ENCODE measurements around the gene IRF4. TPM values are rescaled to one million over a fixed set of nuclear protein-coding genes. Genes with fewer than 3 reads are reported as not detected.

Gene IRF4
- total and polyA plus RNA-seq, 2 experiments from 2014 or later, result 1.3 to 1.9 TPM

DNA sequence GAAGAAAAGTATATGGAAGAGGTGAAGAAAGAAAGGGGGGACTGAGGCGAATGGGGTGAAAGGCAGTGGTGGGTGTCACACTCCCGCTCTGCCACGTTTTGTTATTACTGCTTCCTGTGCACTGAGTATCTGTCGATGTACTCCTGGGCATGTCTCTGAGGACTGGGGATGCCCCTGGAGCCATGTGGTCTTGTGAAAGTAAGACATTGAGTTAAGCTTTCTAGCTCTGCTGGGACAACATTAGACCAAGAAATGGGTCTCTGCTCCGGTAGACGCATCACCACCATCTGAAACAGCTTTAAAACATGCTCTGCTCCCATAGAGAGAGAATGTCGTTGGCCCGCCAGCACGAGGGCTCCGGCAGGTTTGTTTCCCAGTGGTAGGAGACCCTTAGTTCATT is 40.0 kb downstream of the IRF4 start:
- Mint-ChIP-seq H3K27ac (no peak overlapping the region), H3K36me3 (ENCODE audit: low read depth) (peaks cover 2% of the 10 kb centered on the region; the same call in 1 of the 3 replicates), H3K4me1 (no peaks in the 10 kb centered on the region), H3K4me3 (no peak overlapping the region), H3K27me3 (ENCODE audit: insufficient read depth, low read depth, poor library complexity) (peaks cover 6% of the 10 kb centered on the region), H3K9me3 (peaks cover 12% of the 10 kb centered on the region)
- Histone ChIP-seq H3K4me3 (no peak overlapping the region), H3K27me3 (ENCODE audit: insufficient read depth) (no peaks in the 10 kb centered on the region), H3K36me3 (ENCODE audit: insufficient read depth) (no peaks in the 10 kb centered on the region), H3K27ac (ENCODE audit: low read depth) (no peak overlapping the region), H3K9me2 (ENCODE audit: insufficient read depth) (no peaks in the 10 kb centered on the region), H3K4me1 (ENCODE audit: insufficient read depth) (no peaks in the 10 kb centered on the region), H4K20me1 (replicated peaks; ENCODE audit: insufficient read depth) (no peaks in the 10 kb centered on the region), H3K4me2 (no peak overlapping the region), H3F3A (replicated peaks; ENCODE audit: low read depth) (no peaks in the 10 kb centered on the region), H2AFZ (no peak overlapping the region), H3K79me2 (replicated peaks; ENCODE audit: insufficient read depth) (no peaks in the 10 kb centered on the region)
- ATAC-seq (no peak), DNase-seq (ENCODE audit: low spot score) (no peak)
- TF ChIP-seq, protein P1, sequence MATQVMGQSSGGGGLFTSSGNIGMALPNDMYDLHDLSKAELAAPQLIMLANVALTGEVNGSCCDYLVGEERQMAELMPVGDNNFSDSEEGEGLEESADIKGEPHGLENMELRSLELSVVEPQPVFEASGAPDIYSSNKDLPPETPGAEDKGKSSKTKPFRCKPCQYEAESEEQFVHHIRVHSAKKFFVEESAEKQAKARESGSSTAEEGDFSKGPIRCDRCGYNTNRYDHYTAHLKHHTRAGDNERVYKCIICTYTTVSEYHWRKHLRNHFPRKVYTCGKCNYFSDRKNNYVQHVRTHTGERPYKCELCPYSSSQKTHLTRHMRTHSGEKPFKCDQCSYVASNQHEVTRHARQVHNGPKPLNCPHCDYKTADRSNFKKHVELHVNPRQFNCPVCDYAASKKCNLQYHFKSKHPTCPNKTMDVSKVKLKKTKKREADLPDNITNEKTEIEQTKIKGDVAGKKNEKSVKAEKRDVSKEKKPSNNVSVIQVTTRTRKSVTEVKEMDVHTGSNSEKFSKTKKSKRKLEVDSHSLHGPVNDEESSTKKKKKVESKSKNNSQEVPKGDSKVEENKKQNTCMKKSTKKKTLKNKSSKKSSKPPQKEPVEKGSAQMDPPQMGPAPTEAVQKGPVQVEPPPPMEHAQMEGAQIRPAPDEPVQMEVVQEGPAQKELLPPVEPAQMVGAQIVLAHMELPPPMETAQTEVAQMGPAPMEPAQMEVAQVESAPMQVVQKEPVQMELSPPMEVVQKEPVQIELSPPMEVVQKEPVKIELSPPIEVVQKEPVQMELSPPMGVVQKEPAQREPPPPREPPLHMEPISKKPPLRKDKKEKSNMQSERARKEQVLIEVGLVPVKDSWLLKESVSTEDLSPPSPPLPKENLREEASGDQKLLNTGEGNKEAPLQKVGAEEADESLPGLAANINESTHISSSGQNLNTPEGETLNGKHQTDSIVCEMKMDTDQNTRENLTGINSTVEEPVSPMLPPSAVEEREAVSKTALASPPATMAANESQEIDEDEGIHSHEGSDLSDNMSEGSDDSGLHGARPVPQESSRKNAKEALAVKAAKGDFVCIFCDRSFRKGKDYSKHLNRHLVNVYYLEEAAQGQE (IDR thresholded peaks at IDR 0.05; ENCODE audit: unreplicated experiment), result no peak

DNA sequence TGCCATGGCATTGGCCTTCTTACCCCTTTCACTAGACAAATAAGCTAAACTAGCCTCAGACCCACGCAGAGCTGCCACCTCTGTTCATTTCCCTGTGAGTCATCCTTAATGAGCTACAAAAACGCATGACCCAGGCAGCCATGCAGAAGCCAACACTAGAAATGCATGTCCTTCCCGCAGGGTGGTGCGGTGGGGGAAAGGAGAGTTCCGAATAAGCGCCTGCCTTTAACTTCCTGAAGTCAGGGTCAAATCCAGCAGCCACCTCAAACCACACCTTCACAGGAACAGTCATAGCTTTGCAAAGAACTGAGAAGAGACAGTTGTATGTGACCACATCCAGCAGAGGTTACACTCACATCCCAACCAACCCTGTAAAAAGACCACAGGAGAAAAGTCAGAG is 40.4 kb downstream of the IRF4 start:
- Mint-ChIP-seq H3K27me3 (ENCODE audit: insufficient read depth, low read depth, poor library complexity) (peaks cover 6% of the 10 kb centered on the region), H3K36me3 (ENCODE audit: low read depth) (peaks cover 1% of the 10 kb centered on the region; the same call in 1 of the 3 replicates), H3K9me3 (peaks cover 11% of the 10 kb centered on the region), H3K27ac (no peak overlapping the region; the same call in 1 of the 2 replicates), H3K4me1 (no peaks in the 10 kb centered on the region), H3K4me3 (no peak overlapping the region)
- Histone ChIP-seq H3K27me3 (ENCODE audit: insufficient read depth) (no peaks in the 10 kb centered on the region), H4K20me1 (replicated peaks; ENCODE audit: insufficient read depth) (no peaks in the 10 kb centered on the region), H3K27ac (ENCODE audit: low read depth) (no peak overlapping the region), H3K4me1 (ENCODE audit: insufficient read depth) (no peaks in the 10 kb centered on the region), H3F3A (replicated peaks; ENCODE audit: low read depth) (no peaks in the 10 kb centered on the region), H3K36me3 (ENCODE audit: insufficient read depth) (no peaks in the 10 kb centered on the region), H3K4me2 (no peak overlapping the region), H3K79me2 (replicated peaks; ENCODE audit: insufficient read depth) (no peaks in the 10 kb centered on the region), H3K9me2 (ENCODE audit: insufficient read depth) (no peaks in the 10 kb centered on the region), H2AFZ (no peak overlapping the region), H3K4me3 (no peak overlapping the region)
- DNase-seq (ENCODE audit: low spot score) (no peak), ATAC-seq (no peak)
- TF ChIP-seq, protein P2, sequence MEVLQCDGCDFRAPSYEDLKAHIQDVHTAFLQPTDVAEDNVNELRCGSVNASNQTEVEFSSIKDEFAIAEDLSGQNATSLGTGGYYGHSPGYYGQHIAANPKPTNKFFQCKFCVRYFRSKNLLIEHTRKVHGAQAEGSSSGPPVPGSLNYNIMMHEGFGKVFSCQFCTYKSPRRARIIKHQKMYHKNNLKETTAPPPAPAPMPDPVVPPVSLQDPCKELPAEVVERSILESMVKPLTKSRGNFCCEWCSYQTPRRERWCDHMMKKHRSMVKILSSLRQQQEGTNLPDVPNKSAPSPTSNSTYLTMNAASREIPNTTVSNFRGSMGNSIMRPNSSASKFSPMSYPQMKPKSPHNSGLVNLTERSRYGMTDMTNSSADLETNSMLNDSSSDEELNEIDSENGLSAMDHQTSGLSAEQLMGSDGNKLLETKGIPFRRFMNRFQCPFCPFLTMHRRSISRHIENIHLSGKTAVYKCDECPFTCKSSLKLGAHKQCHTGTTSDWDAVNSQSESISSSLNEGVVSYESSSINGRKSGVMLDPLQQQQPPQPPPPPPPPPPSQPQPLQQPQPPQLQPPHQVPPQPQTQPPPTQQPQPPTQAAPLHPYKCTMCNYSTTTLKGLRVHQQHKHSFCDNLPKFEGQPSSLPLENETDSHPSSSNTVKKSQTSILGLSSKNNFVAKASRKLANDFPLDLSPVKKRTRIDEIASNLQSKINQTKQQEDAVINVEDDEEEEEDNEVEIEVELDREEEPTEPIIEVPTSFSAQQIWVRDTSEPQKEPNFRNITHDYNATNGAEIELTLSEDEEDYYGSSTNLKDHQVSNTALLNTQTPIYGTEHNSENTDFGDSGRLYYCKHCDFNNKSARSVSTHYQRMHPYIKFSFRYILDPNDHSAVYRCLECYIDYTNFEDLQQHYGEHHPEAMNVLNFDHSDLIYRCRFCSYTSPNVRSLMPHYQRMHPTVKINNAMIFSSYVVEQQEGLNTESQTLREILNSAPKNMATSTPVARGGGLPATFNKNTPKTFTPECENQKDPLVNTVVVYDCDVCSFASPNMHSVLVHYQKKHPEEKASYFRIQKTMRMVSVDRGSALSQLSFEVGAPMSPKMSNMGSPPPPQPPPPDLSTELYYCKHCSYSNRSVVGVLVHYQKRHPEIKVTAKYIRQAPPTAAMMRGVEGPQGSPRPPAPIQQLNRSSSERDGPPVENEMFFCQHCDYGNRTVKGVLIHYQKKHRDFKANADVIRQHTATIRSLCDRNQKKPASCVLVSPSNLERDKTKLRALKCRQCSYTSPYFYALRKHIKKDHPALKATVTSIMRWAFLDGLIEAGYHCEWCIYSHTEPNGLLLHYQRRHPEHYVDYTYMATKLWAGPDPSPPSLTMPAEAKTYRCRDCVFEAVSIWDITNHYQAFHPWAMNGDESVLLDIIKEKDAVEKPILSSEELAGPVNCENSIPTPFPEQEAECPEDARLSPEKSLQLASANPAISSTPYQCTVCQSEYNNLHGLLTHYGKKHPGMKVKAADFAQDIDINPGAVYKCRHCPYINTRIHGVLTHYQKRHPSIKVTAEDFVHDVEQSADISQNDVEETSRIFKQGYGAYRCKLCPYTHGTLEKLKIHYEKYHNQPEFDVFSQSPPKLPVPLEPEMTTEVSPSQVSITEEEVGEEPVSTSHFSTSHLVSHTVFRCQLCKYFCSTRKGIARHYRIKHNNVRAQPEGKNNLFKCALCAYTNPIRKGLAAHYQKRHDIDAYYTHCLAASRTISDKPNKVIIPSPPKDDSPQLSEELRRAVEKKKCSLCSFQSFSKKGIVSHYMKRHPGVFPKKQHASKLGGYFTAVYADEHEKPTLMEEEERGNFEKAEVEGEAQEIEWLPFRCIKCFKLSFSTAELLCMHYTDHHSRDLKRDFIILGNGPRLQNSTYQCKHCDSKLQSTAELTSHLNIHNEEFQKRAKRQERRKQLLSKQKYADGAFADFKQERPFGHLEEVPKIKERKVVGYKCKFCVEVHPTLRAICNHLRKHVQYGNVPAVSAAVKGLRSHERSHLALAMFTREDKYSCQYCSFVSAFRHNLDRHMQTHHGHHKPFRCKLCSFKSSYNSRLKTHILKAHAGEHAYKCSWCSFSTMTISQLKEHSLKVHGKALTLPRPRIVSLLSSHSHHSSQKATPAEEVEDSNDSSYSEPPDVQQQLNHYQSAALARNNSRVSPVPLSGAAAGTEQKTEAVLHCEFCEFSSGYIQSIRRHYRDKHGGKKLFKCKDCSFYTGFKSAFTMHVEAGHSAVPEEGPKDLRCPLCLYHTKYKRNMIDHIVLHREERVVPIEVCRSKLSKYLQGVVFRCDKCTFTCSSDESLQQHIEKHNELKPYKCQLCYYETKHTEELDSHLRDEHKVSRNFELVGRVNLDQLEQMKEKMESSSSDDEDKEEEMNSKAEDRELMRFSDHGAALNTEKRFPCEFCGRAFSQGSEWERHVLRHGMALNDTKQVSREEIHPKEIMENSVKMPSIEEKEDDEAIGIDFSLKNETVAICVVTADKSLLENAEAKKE (CRISPR knock-in tag; IDR thresholded peaks at IDR 0.05), result no peak
- TF ChIP-seq, protein P1 (IDR thresholded peaks at IDR 0.05; ENCODE audit: unreplicated experiment), result no peak
- TF ChIP-seq EZH2 (IDR thresholded peaks at IDR 0.05; ENCODE audit: low read depth, unreplicated experiment) (no peak), ZNF331 (CRISPR knock-in tag; IDR thresholded peaks at IDR 0.05; ENCODE audit: low read depth) (no peak)
- TF ChIP-seq, protein P3, sequence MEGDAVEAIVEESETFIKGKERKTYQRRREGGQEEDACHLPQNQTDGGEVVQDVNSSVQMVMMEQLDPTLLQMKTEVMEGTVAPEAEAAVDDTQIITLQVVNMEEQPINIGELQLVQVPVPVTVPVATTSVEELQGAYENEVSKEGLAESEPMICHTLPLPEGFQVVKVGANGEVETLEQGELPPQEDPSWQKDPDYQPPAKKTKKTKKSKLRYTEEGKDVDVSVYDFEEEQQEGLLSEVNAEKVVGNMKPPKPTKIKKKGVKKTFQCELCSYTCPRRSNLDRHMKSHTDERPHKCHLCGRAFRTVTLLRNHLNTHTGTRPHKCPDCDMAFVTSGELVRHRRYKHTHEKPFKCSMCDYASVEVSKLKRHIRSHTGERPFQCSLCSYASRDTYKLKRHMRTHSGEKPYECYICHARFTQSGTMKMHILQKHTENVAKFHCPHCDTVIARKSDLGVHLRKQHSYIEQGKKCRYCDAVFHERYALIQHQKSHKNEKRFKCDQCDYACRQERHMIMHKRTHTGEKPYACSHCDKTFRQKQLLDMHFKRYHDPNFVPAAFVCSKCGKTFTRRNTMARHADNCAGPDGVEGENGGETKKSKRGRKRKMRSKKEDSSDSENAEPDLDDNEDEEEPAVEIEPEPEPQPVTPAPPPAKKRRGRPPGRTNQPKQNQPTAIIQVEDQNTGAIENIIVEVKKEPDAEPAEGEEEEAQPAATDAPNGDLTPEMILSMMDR (conservative IDR thresholded peaks at IDR 0.05; ENCODE audit: low read depth in 2 of 2), result no peak

All from GM23338 (cell line).